Endometrium (tissue), 2 donors: ENCODE measurements around the gene SLC38A10.
"Not testable (repeated sequence)": the region's sequence is repeated elsewhere in the genome, so short reads cannot be mapped to it uniquely, and the experiment has no call there.

Experiments used
- FAIRE-seq: peaks from 2 replicates; lab custom pipeline; 2012; peaks lifted over from hg19 to GRCh38; lab: Jason Lieb, UNC
- donor health status: control.
- donor health status: control.

SLC38A10 gene

GRCh38 chr17:81230043-81230820, 64.9 kb downstream of the SLC38A10 start:
- FAIRE-seq, result no peak

DNA sequence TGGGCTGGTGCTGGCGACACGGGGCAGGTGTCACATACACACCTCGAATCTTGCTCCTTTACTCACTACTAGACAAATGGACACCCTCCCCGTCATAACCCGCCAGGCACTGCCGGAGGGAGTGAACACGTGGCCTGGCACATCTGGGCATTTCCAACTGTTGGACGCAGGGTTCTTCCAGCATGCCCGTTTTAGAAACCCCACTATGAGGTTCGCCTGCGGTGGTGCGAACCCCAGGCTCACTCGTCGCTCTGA, 65.5 kb downstream of the SLC38A10 start:
- FAIRE-seq, result no peak

- FAIRE-seq, result no peak
These were observed 66.1 kb downstream of the SLC38A10 start for GRCh38 chr17:81228834-81229665.

DNA sequence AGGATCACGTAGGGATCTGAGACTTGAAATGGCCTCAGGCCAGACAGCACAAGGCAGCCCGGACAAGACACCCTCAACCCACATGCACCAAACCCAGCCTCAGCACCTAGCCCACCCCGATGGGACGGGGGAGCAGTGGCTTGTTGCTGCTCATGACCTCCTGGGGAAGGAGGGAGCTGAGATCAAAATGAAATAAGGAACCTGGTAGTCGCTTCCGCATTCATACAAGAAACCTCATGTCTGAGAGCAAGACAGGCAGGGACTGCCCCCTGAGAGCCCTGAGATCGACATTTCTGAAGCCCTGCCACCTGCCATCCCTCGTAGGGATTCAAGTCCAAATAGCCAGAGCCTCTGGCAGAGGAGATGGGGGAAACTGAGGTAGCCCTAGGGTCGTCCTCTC, 66.7 kb downstream of the SLC38A10 start:
- no peak for FAIRE-seq

- FAIRE-seq, result not testable (repeated sequence)
These were observed 67.5 kb downstream of the SLC38A10 start for GRCh38 chr17:81227630-81228029.

DNA sequence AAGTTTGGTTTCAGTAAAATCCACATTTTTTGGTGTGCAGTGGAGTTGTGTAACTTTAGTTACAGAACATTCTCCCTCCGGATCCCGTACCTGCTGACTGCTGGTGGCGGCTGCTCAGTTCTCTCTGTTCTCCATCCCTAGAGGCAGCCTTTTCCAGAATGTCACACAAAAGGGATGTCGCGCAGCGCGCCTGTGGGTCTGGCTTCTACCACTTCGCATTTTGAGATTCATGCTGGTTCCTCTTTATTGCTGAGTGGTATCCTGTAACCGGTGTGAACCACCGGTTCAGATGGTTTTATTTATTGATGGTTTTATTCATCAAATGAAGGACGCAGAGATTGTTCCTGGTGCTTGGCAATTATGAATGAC, 71.4 kb downstream of the SLC38A10 start:
- FAIRE-seq, result no peak

- peak; percentile 4 for FAIRE-seq
These were observed 72.0 kb downstream of the SLC38A10 start, which contains the start of gene CEP131 for GRCh38 chr17:81222906-81223761. TSS of gene CEP131 (minus strand) at chr17:81222965. CDS start at chr17:81220056, 2,909 bp downstream.

GRCh38 chr17:81222620-81222905, 72.5 kb downstream of the SLC38A10 start:
- no peak for FAIRE-seq

DNA sequence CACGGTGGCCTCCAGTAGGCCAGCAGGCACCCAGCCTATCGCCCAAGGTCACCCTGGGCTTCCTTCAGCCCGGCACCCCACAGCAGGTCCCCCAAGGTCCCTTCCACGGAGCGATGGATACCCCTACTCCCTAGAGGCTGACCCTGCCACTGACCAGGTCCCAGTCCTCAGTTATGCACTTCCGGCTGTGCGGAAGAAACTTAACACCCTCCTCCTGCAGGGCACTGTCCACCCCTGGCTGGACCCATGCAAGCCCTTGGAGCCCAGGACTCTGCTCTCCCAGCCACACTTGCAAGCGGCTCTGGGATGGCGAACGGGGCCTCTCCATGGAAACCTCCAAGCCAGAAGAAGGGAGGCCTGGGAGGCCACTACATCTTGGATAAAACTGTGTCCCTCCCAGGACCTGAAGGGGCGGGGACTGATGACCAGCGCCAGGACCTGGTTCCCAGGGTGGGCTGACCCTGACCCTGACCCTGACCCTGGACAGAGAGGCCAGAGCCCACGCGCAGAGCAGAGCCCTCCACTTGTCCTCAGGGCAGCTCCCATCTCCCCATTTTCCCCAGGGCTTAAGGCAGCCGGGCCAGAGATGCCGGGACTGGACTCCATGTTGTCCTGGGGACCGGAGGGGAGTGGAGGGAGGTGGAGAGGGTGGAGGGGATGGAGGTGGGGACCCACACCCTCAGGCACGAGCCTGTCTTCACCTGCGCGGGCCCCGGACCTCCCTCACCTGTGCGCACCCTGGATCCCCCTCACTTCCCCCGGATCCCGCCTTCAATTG, 73.1 kb downstream of the SLC38A10 start:
- no peak for FAIRE-seq

- no peak for FAIRE-seq
These were observed 73.7 kb downstream of the SLC38A10 start for GRCh38 chr17:81221371-81221841.

DNA sequence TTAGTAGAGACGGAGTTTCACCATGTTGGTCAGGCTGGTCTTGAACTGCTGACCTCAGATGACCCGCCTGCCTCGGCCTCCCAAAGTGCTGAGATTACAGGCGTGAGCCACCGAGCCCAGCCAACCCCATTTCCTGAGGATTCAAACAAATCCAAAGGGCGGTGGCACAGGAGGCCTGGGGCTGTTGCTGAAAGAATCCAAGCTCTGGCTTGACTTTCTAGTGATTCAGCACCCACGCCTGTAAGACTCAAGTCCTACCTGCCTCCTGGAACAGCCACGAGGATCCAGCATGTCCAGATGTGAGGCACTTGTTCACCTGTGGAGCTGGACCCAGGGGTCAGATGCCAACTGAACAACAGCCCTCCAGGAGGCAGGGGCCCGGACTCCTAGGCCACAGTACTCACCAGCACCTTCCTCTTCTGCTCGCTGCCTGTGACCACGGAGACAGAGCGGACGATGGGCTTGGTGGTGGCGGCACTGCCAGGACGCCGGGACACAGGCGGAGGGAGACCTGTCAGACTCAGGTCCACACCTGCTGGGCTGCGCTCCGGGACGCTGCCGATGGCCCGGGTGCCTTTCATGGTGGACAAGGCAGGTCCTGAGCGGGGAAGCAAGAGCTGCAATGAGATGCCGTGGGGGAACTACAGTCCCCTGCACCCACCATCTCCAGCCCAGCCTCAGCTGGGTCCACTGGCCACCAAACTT, 75.5 kb downstream of the SLC38A10 start:
- FAIRE-seq, result no peak

GRCh38 chr17:81218991-81219390, 76.1 kb downstream of the SLC38A10 start:
- no peak for FAIRE-seq

GRCh38 chr17:81218459-81218858, 76.6 kb downstream of the SLC38A10 start:
- no peak for FAIRE-seq

- FAIRE-seq, result no peak
These were observed 77.6 kb downstream of the SLC38A10 start for GRCh38 chr17:81217491-81217890.

DNA sequence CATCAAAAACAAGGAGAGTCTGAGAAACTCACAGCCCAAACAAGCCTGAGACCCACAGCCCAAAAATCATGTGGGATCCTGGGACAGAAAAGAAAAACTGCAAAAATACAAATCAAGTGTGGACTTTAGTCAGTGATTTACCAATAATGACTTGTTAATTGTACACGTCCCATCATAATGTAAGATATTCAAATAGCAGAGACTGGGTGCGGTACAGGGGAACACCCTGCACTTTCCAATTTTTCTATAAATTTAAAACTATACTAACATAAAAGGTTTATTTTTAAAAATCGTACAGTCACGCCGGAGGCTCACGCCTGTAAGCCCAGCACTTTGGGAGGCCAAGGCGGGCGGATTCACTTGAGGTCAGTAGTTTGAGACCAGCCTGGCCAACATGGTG, 81.1 kb downstream of the SLC38A10 start:
- no peak for FAIRE-seq

- FAIRE-seq, result no peak
These were observed 82.7 kb downstream of the SLC38A10 start for GRCh38 chr17:81212365-81212764.

DNA sequence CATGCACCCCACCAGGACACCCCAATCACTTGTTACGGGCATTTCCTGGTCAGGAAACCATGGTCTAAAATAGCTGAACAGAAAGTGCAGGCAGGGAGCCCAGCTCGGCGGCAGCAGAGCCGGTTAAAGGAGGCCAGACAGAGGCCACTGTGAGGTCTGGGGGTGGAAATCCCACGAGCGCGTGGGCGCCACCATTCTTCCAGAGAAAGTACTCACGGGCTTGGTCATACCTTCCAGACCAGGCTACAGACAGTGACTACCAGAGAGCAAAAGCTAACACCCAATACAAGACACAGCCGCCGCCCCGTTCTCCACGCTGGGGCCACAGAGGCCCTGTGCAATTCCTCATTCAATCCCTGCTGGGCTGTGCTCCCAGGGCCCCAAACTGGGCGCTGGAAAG, 84.2 kb downstream of the SLC38A10 start:
- no peak for FAIRE-seq

DNA sequence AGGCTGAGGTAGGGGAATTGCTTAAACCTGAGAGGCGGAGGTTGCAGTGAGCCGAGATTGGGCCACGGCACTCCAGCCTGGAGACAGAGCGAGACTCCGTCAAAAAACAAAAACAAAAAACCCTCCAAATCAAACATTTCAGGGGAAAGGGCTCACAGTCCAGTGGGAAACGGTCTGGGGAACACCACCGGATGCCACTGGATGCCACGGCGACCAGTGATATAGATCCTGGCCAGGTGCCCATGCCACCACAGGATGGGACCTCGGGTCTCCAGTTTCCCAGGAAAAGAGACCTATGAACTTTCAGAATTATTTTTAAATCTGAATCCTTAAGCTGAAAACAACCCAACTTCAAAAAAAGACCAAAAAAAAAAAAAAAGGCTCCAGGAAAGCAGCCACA, 84.6 kb downstream of the SLC38A10 start:
- FAIRE-seq, result no peak

DNA sequence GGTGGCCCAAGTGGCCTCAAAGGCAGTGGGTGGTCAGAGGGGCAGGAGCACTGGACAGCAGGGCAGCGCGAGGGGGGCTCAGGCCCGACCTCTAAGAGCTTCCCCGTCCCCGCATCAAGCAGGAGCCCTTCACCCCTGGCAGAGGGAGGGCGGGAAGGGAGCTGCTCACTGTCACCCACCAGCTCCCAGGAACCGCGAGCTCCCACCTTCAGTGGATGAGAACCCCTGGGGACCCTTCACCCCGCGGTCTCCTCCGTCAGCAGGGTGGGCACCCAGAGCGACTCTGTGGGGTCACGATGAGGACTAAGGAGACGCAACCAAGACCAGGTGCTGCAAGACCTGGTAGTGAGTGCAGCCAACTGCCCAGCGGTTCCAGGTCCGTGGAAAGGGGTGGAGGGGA, 86.0 kb downstream of the SLC38A10 start:
- FAIRE-seq, result no peak

DNA sequence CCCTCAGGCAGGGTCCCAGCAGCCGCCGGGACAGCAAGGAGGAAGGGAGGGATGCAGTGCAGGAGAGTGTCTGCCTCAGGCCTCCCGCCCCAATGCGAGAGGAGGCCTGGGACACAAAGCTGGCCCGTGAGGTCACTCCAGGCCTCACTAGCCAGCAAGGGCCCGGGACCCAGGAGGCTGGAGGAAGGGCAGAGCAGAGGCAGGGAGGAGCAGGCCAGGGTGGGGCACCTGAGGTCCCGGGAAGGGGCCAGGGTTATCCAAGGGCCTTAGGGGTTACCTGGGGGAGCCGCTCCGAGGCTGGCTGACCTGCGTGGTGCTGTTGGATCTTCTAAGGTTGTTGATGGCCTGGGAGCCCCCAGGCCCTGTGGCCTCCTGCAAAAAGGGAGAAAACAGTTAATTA, 86.5 kb downstream of the SLC38A10 start:
- no peak for FAIRE-seq
